SU-DHL-6 (cell line): Measurements from ENCODE around the gene IGSF22.

Experiments
- H2AFZ ChIP-seq: fragments of 200-600 bp; sonication (generic); 2 replicates; pipeline ENCODE4 v1.6.1; 2014; ENCODE audit warnings: low read depth, mild to moderate bottlenecking, moderate library complexity, mixed read lengths, antibody characterized with exemption, low read length; ENCODE audit not compliant: severe bottlenecking
- H3F3A ChIP-seq: fragments of 200-600 bp; shearing (Covaris generic); 2 replicates; pipeline ENCODE4 v1.6.0; 2016; ENCODE audit warnings: antibody characterized with exemption, mild to moderate bottlenecking; ENCODE audit not compliant: insufficient read depth
- H3K27ac ChIP-seq: fragments of 200-600 bp; sonication (generic); 2 replicates; pipeline ENCODE4 v1.5.1; 2016; ENCODE audit warnings: low read depth, mild to moderate bottlenecking, low read length, moderate library complexity, mixed read lengths
- H3K27me3 ChIP-seq: fragments of 200-600 bp; sonication (generic), shearing (Covaris generic); 2 replicates; pipeline ENCODE4 v1.6.0; 2014; ENCODE audit warnings: mild to moderate bottlenecking, low read length
- H3K36me3 ChIP-seq: fragments of 200-600 bp; sonication (generic); 2 replicates; pipeline ENCODE4 v1.6.1; 2014; ENCODE audit warnings: mild to moderate bottlenecking, low read length, mixed read lengths
- H3K4me2 ChIP-seq: fragments of 300-600, 200-600 bp; shearing (Covaris generic), sonication (generic); 2 replicates; pipeline ENCODE4 v1.6.0; 2014; ENCODE audit warnings: low read length, low read depth, mild to moderate bottlenecking; ENCODE audit not compliant: poor library complexity, severe bottlenecking
- H3K4me3 ChIP-seq: fragments of 200-600 bp; sonication (generic); 2 replicates; pipeline ENCODE4 v1.5.1; 2014; ENCODE audit warnings: antibody characterized with exemption, low read length, mild to moderate bottlenecking, mixed read lengths; ENCODE audit not compliant: insufficient read depth, poor library complexity, severe bottlenecking
- H3K79me2 ChIP-seq: fragments of 200-600 bp; sonication (generic); 2 replicates; pipeline ENCODE4 v1.6.1; 2014; ENCODE audit warnings: mild to moderate bottlenecking, low read length, moderate library complexity; ENCODE audit not compliant: insufficient read depth
- H3K9ac ChIP-seq: fragments of 200-600 bp; sonication (generic); 2 replicates; pipeline ENCODE4 v1.7.0; 2014; ENCODE audit warnings: mild to moderate bottlenecking, low read length
- H3K9me2 ChIP-seq: fragments of 200-600 bp; sonication (generic); replicated peaks from 2 replicates; pipeline ENCODE4 v1.6.1; 2014; ENCODE audit warnings: low read length; ENCODE audit not compliant: insufficient read depth
- H3K9me3 ChIP-seq: fragments of 200-600 bp; sonication (generic); 2 replicates; pipeline ENCODE4 v1.6.1; 2014; ENCODE audit warnings: low read length, mixed read lengths; ENCODE audit not compliant: insufficient read depth
- H4K20me1 ChIP-seq: fragments of 200-600 bp; sonication (generic); 2 replicates; pipeline ENCODE4 v1.6.1; 2014; ENCODE audit warnings: low read depth, mild to moderate bottlenecking, antibody characterized with exemption, low read length, moderate library complexity, mixed read lengths
- CTCF ChIP-seq: fragments of 200-600 bp; sonication (generic); IDR thresholded peaks from one replicate; pipeline ENCODE4 v1.5.1; 2017; ENCODE audit warnings: antibody characterized with exemption, mild to moderate bottlenecking, low read length, moderate library complexity; ENCODE audit not compliant: insufficient read depth, poor library complexity, severe bottlenecking
- EZH2phosphoT487 ChIP-seq: fragments of 200-600 bp; sonication (generic), shearing (Covaris generic); conservative IDR thresholded peaks from 2 replicates; pipeline ENCODE4 v1.6.1; 2018; ENCODE audit warnings: mild to moderate bottlenecking, antibody characterized with exemption, low read length, moderate library complexity, mixed read lengths

The IGSF22 gene

GRCh38 chr11:18704045-18704645 lies 21.8 kb downstream of the IGSF22 start:
- no peak overlapping the region for H3K27ac ChIP-seq
- H3K4me3 ChIP-seq = no peak overlapping the region
- no peaks in the 10 kb centered on the region for H3F3A ChIP-seq
- no peaks in the 10 kb centered on the region for H3K79me2 ChIP-seq
- H2AFZ ChIP-seq = no peak overlapping the region
- no peaks in the 10 kb centered on the region for H4K20me1 ChIP-seq
- no peaks in the 10 kb centered on the region for H3K36me3 ChIP-seq
- H3K27me3 ChIP-seq = no peaks in the 10 kb centered on the region
- H3K4me2 ChIP-seq = no peak overlapping the region
- H3K9me2 ChIP-seq = no peaks in the 10 kb centered on the region
- H3K9ac ChIP-seq = no peak overlapping the region
- TF ChIP-seq EZH2phosphoT487 (no peak), CTCF (no peak)
- H3K9me3 ChIP-seq = no peaks in the 10 kb centered on the region

- Histone ChIP-seq H4K20me1 (no peaks in the 10 kb centered on the region), H3K9me2 (no peaks in the 10 kb centered on the region), H2AFZ (no peak overlapping the region), H3K27me3 (no peaks in the 10 kb centered on the region), H3F3A (no peaks in the 10 kb centered on the region), H3K27ac (no peak overlapping the region), H3K79me2 (no peaks in the 10 kb centered on the region), H3K4me2 (no peak overlapping the region), H3K9me3 (no peaks in the 10 kb centered on the region), H3K4me3 (no peak overlapping the region), H3K36me3 (no peaks in the 10 kb centered on the region), H3K9ac (no peak overlapping the region)
- TF ChIP-seq EZH2phosphoT487 (no peak), CTCF (no peak)
Observed at GRCh38 chr11:18703001-18703763, 22.8 kb downstream of the IGSF22 start.

- Histone ChIP-seq H2AFZ (no peak overlapping the region), H3K9me3 (no peaks in the 10 kb centered on the region), H3K4me2 (no peak overlapping the region), H4K20me1 (no peaks in the 10 kb centered on the region), H3K27ac (no peak overlapping the region), H3K79me2 (no peaks in the 10 kb centered on the region), H3F3A (no peaks in the 10 kb centered on the region), H3K4me3 (no peak overlapping the region), H3K36me3 (no peaks in the 10 kb centered on the region), H3K9ac (no peak overlapping the region), H3K9me2 (no peaks in the 10 kb centered on the region), H3K27me3 (no peaks in the 10 kb centered on the region)
- TF ChIP-seq CTCF (no peak), EZH2phosphoT487 (no peak)
Observed at GRCh38 chr11:18701614-18702216, 24.3 kb downstream of the IGSF22 start.
